ENCODE data around the gene CCDC14. TPM values are rescaled to one million over a fixed set of nuclear protein-coding genes. Genes with fewer than 3 reads are reported as not detected.
A peak's percentile ranks its signal among the peaks of the same experiment; 100 is the strongest.
"Not testable (repeated sequence)": the region's sequence is repeated elsewhere in the genome, so short reads cannot be mapped to it uniquely, and the experiment has no call there.

Gene CCDC14
- 10 to 100 TPM; 22.7 to 43.8 (median 25.5) TPM for total RNA-seq
- 10 to 100 TPM in 2 of 3 donors, 1 to 10 TPM in 1; 3.6 to 34.2 (median 10.2) TPM for polyA plus RNA-seq

GRCh38 chr3:123960781-123961507, at the start of gene CCDC14:
TSS of gene CCDC14 (minus strand) at chr3:123961229. CDS start at chr3:123961173, 56 bp downstream.
- 0 to 1% methylated on average over 55 of the region's 55 CpGs for WGBS, 2 donors
- Histone ChIP-seq H3K27me3 (no peaks in the 10 kb centered on the region), H3K4me1 (peaks cover 0 to 18% (median 12%) of the 10 kb centered on the region in 4 donors), H3K27ac (peak within 1 kb of the TSS; percentile 77 to 89 (median 85)), H3K9me3 (no peaks in the 10 kb centered on the region), H3K4me3 (peak within 1 kb of the TSS; percentile 47 to 83 (median 74)), H3K36me3 (peaks cover 0 to 6% (median 3%) of the 10 kb centered on the region in 4 donors)
- peak; percentile 97 for DNase-seq
- TF ChIP-seq EP300 (IDR thresholded peaks at IDR 0.05) (no peak), POLR2AphosphoS5 (IDR thresholded peaks at IDR 0.05) (peak; percentile 77 to 93 (median 83)), CTCF (IDR thresholded peaks at IDR 0.05) (no peak), POLR2A (IDR thresholded peaks at IDR 0.05) (peak; percentile 50 to 66)
- intact Hi-C loops (cut with DNase I) = no loop called here

GRCh38 chr3:124008321-124008720, 47.3 kb upstream of the CCDC14 start:
- H3K4me3 ChIP-seq; intact Hi-C loops (cut with DNase I): not testable (repeated sequence)

DNA sequence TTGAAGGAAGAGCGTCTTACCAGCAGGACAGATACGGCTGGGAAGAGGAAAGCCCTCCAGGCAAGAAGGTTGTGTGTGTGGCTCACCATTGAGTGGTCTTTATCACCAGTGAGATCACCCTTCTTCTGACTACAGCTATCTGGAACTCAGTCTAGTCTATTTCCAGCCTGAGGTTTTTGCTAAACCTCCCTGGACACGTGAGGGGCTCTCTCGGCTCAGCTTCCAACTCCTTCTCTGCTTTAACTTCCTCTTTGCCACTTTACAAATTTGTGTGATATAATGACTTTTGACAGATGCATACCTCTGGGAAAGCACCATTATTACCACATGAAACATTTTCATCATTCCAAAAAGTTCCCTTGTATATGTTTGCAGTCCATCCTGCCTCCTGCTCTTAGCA, 46.2 kb upstream of the CCDC14 start:
- WGBS, 2 donors = 27 to 82% methylated on average over 4 of the region's 4 CpGs
- peaks cover 0 to 6% (median 0%) of the 10 kb centered on the region in 3 donors for H3K27me3 ChIP-seq
- H3K4me3 ChIP-seq = no peak overlapping the region
- H3K9me3 ChIP-seq = no peaks in the 10 kb centered on the region
- H3K4me1 ChIP-seq = no peaks in the 10 kb centered on the region
- DNase-seq = no peak
- H3K27ac ChIP-seq = no peak overlapping the region
- H3K36me3 ChIP-seq = no peaks in the 10 kb centered on the region
- intact Hi-C loops (cut with DNase I) = no loop called here
- TF ChIP-seq POLR2A (IDR thresholded peaks at IDR 0.05) = no peak
- TF ChIP-seq POLR2AphosphoS5 (IDR thresholded peaks at IDR 0.05) = no peak
- no peak for TF ChIP-seq CTCF (IDR thresholded peaks at IDR 0.05)
- TF ChIP-seq EP300 (IDR thresholded peaks at IDR 0.05) = no peak

More at GRCh38 chr3:124008321-124008720, 47.3 kb upstream of the CCDC14 start:
- H3K27me3 ChIP-seq, DNase-seq, H3K36me3 ChIP-seq, H3K4me1 ChIP-seq, H3K9me3 ChIP-seq, H3K27ac ChIP-seq: not testable (repeated sequence)
- 95 to 98% methylated on average over 1 of the region's 1 CpG for WGBS, 2 donors

- DNase-seq; H3K27me3 ChIP-seq; H3K36me3 ChIP-seq; H3K4me3 ChIP-seq; H3K4me1 ChIP-seq; H3K9me3 ChIP-seq; H3K27ac ChIP-seq; intact Hi-C loops (cut with DNase I): not testable (repeated sequence)
- WGBS, 2 donors = 59 to 79% methylated on average over 2 of the region's 2 CpGs
These were observed 41.5 kb upstream of the CCDC14 start for GRCh38 chr3:124002405-124003079.

- DNase-seq; H3K36me3 ChIP-seq; H3K4me1 ChIP-seq; H3K9me3 ChIP-seq; H3K27me3 ChIP-seq; intact Hi-C loops (cut with DNase I); H3K4me3 ChIP-seq; H3K27ac ChIP-seq: not testable (repeated sequence)
- 72 to 90% methylated on average over 6 of the region's 6 CpGs for WGBS, 2 donors
These were observed 40.3 kb upstream of the CCDC14 start for GRCh38 chr3:124001366-124001765.

DNA sequence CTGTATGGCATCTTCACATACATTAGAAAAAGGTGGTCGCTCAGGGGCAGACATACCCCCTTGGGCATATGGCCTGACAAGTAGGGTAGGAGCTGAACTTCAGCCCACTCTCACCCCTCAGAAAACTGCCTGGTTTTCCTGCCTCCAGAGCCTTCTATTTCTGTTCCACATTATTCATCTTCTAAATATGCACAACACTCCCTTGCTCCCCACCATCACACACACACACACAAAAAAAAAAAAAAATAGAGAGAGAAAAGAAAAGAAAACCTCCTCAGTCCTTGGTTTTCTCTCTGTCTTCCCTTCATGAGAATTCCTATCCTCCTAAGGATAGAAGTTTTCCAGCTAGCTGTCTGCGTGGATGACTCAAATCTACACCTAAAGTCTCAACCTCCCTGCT, 36.5 kb upstream of the CCDC14 start:
- WGBS, 2 donors = 91% methylated on average over 2 of the region's 2 CpGs
- Histone ChIP-seq H3K36me3 (no peaks in the 10 kb centered on the region), H3K4me1 (no peaks in the 10 kb centered on the region), H3K27me3 (peaks cover 0 to 4% (median 0%) of the 10 kb centered on the region in 3 donors), H3K4me3 (no peak overlapping the region), H3K27ac (no peak overlapping the region), H3K9me3 (no peaks in the 10 kb centered on the region)
- DNase-seq = no peak
- TF ChIP-seq POLR2AphosphoS5 (IDR thresholded peaks at IDR 0.05) (no peak), POLR2A (IDR thresholded peaks at IDR 0.05) (no peak), EP300 (IDR thresholded peaks at IDR 0.05) (no peak), CTCF (IDR thresholded peaks at IDR 0.05) (no peak)
- intact Hi-C loops (cut with DNase I) = no loop called here
